GM12891 (cell line): ENCODE measurements around the gene STRADB.

Source experiments
- POLR2A ChIP-seq: IDR thresholded peaks from 2 replicates; pipeline ENCODE4 v1.6.1; 2011; ENCODE audit warnings: low read depth, low read length, control low read depth
- TAF1 ChIP-seq: IDR thresholded peaks from 2 replicates; pipeline ENCODE4 v1.6.1; 2011; ENCODE audit warnings: low read depth, low read length, control low read depth

GRCh38 chr2:201425952-201426351 lies 25.6 kb upstream of the STRADB start:
- TF ChIP-seq POLR2A: no peak
- TF ChIP-seq TAF1: no peak
